CD4-positive, alpha-beta T cell treated with Interleukin-6 at 100 ng/mL for 8 hours (primary cell): ENCODE measurements around the gene OCSTAMP.

Experiments used
- DNase-seq: peaks from one replicate; pipeline ENCODE4 v3.0.0-alpha.2; 2020; ENCODE audit warnings: mixed read lengths, low spot score

Gene OCSTAMP

DNA sequence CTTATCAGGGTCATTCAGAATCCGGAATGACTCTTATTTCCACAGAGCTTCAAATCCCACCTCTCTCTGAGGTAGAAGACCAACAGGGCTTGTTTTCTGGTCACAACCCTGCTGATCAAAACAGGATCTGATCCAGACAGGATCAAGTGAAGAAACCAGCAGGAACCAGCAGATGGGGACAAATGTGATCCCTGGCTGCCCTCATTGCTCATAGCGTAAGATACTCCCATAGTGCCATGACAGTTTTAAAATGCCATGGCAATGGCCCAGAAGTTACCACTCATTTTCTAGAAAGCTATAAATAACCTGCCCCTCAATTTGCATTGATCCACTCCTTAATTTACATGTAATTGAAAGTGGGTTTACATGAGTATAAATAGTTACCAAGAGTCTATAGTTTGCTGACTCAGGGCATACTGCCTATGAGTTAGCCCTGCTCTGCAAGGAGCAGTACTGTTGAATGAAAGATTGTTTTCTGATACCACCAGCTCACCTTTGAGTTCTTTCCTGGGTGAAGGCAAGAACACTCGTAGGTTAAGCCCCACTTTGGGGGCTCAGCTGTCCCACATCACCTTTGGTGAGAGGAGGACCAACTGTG is 30.9 kb downstream of the OCSTAMP start:
- no peak for DNase-seq

- no peak for DNase-seq
Observed at GRCh38 chr20:46512943-46513844, 37.3 kb downstream of the OCSTAMP start, which contains the start of gene ZNF334. TSS of gene ZNF334 (minus strand) at chr20:46513559. CDS start at chr20:46512102, 1,457 bp downstream.

- DNase-seq, result no peak
Observed at GRCh38 chr20:46509523-46509922, 40.9 kb downstream of the OCSTAMP start.

- no peak for DNase-seq
Observed at GRCh38 chr20:46507760-46508407, 42.6 kb downstream of the OCSTAMP start.

DNA sequence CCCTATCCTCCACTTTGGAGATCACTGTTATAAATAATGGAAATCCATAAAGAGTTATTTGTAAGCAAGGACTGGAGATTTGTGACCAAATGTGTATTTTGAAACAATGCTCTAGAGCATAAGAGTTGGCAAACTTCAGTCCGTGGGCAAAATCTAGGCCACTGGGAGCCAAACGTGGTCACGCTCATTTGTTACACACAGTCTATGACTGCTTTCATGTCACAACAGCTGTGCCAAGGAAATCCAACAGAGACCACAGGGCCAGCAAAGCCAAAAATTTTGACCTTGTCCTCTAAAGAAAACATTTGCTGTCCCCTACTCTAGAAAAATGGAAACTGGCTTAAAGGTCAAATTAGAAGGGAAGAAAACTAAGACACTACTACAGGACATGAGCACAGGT is 44.9 kb downstream of the OCSTAMP start:
- no peak for DNase-seq

DNA sequence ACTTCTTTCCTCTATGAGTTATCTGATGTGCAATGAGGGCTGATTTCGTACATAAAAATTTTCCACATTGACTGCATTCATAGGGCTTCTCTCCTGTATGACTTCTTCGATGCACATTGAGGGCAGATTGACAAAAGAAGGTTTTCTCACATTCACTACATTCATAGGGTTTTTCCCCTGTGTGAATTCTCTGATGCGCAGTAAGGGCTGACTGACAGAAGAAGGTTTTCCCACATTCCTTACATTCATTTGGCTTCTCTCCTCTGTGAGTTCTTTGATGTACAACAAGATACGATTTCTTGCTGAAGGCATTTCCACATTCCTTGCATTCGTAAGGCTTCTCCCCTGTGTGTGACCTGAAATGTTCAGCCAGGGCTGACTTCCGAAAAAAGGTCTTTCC is 48.5 kb downstream of the OCSTAMP start:
- no peak for DNase-seq

GRCh38 chr20:46501337-46501942 is 49.0 kb downstream of the OCSTAMP start:
- no peak for DNase-seq

GRCh38 chr20:46494077-46494476 is 56.4 kb downstream of the OCSTAMP start:
- DNase-seq, result no peak

- no peak for DNase-seq
Observed at GRCh38 chr20:46491354-46491753, 59.1 kb downstream of the OCSTAMP start.
